ENCODE data around the gene DSG2.

The DSG2 gene

DNA sequence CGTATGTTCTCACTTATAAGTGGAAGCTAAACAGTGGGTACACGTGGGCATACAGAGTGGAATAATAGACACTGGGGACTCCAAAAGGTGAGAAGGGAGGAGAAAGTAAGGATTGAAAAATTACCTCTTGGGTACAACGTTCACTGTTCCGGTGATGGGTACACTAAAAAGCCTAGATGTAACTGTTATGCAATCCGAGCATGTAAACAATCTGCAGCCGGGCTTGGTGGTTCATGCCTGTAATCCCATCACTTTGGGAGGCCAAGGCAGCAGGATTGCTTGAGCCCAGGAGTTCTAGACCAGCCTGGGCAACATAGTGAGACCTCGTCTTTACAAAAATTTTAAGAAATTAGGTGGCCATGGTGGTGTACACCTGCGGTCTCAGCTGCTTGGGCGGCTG is 60.6 kb downstream of the DSG2 start:
- no peak for DNase-seq

DNA sequence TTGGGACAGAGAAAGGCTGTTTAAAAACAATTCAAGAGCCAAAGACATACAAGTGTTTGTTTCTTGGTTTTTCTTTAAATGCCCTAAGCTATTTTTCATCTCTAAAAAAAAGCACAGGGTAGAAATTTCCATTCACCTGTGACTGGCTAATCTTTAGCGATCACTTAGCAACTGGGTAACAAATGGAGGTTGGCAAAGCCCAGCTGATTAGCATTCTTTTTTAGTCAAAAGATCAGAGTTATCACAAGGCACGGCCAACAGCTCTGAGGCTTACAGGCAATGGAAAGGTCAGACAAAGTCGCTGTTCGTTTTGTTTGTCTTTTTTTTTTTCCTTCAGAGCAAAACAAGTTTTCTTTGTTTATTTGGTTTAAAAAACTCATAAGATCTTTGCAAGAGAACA is 64.7 kb downstream of the DSG2 start:
- DNase-seq, result no peak

DNA sequence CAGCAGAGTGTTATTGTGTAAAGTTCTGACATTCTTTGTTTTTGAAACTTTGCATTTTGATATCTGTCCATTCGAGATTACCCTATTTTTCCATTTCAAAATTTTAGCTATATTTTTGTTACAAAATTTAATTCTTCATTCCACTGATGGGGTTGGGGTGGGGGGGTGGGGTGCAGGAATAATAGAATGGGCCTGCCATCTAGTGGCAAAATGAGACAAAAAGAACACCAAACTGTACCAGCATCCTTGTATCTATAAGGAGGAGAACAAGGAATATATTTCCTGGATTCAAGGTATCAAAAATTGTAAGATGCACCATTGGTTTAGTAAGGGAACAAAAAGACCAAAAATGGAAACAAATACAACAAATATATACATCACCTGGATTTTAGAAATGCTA is 65.8 kb downstream of the DSG2 start:
- no peak for DNase-seq

DNA sequence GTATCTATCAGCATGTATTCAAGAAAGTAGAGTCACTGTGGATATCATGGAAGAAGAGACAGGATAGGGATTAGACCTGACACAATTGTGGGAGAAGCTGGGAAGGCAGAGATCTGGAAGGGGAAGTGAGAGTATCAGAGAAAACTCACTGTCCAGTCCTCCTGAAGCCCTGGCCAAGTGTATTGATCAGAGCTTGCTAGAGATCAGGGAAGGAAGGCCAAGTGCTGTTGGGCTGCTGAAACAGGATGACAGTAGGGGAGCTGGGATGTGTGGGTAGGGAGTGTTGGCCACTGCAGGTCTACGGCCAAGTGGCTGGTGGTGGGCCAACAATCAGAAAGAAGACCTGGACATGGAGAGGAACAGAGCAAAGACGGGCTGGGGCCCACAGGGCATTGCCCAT is 67.4 kb downstream of the DSG2 start:
- DNase-seq, result no peak

DNA sequence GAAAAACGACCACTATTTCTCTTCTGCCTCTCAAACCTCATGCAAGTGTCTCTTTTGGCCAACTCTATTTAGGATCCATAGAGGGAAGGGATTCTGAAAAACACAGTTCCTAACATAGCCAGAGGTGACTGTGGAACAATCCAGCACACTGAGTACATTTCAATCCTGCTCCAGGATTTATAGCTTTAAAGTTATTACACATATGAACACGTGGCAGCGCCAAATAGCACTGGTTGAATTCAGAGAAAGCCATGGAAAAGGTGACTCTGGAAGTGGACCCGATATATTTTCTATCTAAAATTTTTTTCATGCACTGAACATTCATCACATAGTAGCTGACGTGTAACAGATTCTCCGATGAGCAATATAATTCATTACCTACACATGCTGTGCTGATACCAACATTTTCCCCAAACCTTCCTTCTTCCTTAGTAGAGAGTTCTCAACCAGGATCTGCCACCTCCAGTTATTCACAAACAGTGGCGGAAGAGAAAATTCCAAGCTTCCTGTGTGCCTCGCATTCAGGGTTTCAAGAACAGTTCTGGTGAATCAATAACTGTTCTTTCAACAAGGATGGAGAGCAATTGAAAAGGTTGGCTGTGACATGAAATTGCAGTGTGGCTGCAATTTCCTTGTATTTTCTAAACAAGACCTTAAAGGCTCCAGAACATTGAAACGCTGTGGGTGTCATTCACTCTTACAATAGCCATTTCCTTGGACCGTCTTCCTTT is 68.0 kb downstream of the DSG2 start:
- DNase-seq, result no peak

DNA sequence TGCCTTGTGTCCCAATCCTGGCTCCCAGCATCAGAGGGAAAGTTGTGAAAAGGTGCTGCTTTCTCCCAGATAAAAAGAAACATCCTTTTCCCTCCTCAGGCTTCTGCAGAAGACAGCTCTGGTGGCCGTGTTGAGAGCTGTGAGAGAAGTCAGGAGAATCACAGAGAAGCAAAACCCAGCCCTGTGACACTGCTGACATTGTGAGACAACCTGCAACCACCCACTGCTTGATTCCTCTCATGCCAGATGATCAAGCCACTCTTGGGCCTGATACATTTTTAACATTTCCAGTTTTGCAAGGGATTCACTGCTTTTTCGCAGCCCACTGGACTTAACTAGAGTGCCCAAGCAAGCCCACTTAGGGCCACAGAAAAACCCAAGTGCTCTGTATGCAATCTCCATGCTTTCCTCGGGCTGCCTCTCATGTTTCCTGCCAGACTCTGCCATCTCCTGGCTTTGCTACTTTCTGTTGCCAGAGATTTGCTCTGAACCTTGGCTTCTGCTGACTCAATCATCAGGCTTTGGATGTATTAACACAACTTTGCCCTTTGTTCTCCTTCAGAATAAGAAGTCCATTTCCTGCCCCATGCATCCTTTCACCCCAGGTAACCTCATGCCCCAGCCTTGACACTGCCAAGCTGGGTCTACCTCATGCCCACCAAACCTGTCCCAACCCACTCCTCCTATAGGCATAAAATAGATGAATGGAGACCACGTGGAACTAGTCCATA is 68.8 kb downstream of the DSG2 start:
- DNase-seq, result no peak

DNA sequence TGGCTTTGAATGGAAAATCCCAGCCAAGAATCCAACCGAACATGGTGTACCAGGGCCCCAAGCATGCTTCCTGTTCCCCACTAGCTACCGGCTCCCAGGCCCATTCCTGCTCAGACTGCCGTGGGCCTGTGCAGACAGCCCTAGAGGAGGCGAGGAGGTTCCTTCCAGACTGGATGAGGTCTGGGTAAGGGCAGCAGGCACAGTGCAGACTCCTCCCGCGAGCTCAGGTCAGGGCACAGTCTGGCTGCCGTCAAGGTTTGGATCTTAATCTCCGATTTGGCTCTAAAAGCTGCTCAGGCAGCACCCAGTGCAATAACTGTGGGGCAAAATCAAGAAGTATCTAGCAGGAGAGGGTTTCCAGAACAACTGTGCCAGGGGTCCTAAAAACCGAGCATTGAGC is 74.4 kb downstream of the DSG2 start:
- DNase-seq, result no peak

DNA sequence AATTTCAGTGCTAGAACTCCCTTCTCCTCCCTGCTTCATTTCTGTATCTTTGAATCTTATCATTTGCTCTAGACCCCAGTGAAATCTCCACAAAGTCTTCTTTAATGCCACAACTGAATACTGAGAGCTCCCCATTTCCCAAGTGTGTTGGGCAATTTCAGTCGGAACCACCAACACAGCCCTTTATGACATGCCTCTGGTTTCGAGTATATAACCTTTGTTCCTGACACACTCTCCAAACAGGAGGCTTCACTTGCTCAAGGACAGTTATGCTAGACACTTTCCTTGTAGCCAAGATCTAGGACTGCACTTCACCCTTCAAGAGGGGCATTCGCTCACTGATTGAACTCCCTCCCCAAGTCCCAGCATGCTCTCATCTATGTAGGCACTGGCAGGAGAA is 75.1 kb downstream of the DSG2 start:
- DNase-seq, result no peak

DNA sequence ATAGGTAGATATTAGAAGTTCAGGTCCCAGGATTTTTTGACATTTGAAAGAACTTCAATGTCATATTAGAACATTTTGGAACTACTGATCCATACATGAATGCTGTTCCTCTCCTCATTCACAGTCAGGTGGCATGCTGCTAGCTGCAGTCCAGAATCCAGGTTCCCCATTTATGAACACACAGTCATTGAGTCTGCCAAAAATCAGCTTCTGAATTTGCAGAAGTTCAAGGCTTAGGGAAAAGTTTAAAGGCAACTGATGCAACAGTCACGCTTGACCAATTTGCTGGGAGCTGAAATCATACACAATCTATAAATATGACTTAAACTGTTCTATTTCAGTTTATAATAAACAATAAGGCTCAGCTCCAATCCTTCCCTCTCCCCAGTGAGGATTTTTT is 76.4 kb downstream of the DSG2 start:
- no peak for DNase-seq

DNA sequence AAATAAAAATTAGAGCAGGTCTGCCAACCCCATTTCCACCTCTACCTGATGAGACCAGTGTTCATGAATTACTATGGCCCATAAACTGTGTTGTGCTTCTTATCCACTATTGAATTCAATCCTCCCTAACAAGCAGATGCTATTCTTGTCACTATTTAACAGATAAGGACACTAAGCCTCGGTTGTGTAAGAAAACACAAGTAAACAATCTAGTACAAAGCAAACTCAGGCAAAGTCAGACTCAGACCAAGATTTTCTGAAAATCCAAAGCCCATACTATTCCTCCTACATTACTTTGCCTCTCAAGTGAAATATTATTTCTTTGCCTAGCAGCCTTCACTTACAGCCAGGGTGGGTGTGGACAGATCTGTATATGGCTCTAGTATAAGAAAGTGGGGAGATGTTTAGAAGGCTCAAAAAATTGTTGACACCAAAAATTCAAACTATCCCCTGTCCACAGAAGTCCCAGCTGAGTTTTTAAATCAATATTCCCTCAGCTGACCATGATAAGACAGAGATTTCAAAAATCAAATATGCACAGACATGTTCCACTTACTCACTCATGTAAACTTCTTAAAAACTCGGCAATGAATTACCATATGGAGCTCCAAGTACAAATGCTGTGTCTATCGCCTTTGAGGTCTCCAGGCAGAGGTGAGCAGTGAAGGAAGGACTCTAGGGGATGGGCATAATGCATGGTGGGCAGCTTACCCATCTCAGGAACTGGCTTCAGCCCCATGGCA is 77.7 kb downstream of the DSG2 start:
- no peak for DNase-seq

DNA sequence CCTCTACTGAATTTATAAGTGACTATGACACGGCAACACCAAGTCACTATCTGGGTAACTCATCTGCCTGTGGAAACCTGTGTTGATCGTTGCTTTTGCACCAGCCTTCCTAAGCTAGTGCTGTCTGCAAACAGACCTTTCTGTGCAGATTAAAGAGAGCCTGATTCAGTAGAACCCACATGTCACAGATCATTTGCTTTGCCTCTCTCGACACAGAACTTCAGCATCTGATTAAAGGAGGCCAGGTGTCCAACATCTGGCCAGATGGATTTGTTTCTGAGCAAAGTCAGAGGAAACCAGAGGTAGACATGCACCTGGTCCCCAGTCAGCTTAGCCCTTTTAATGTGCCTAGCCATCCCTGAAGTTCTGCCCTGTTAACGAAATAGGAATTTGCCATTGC is 78.7 kb downstream of the DSG2 start:
- no peak for DNase-seq

DNA sequence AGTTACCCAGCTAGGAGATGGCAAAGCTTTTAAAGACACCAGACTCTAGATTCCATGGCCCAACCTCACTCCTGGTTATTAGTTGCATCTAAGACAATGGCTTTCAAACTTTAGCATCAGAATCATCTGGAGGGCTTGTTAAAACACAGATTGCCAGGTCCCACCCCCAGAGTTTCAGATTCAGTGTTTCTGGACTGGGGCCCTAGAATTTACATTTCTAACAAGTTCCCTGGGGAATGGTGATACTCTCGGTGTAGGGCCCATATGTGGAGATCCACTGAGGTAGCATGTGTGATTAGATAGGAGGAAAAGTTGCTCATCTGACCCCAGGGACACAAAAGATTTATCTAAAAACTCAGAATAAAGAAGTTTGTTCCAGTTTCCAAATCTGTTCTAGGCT is 79.2 kb downstream of the DSG2 start:
- no peak for DNase-seq

DNA sequence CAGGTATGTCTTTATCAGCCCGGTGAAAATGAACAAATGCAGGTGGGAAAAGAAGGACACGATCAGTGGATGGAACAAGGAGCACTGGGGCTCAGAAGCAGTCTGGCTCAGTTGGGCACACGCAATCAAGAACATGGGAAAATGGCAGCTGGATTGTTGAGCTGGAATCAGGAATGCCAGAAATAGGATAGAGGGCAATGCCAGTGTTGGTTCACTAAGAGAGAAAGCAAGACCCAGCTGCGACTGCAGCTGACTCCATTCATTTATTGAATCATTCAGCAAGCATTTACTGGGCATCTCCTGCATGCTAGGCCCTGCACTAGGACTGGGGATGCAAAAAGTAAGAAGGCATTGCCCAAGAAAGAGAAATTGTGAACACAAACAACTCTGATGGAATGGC is 80.1 kb downstream of the DSG2 start:
- DNase-seq, result no peak

DNA sequence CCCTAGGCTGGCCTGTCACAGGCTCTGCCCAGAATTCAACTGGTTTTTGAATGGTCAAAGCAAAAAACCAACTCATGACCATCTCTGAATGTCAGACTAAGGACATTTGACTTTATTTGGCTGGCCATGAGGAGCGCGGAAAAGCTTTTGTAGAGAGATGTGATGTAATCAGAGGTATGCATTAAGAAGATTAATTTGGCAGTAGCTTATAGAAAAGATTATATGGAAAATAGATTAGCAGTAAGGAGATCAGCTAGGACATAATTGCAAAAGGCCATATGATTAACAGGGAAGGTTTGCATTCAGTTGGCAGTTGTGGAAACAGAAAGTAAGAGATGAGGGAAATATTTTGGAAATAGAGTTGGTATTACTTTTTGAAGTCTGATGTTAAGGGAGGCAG is 81.4 kb downstream of the DSG2 start:
- no peak for DNase-seq

DNA sequence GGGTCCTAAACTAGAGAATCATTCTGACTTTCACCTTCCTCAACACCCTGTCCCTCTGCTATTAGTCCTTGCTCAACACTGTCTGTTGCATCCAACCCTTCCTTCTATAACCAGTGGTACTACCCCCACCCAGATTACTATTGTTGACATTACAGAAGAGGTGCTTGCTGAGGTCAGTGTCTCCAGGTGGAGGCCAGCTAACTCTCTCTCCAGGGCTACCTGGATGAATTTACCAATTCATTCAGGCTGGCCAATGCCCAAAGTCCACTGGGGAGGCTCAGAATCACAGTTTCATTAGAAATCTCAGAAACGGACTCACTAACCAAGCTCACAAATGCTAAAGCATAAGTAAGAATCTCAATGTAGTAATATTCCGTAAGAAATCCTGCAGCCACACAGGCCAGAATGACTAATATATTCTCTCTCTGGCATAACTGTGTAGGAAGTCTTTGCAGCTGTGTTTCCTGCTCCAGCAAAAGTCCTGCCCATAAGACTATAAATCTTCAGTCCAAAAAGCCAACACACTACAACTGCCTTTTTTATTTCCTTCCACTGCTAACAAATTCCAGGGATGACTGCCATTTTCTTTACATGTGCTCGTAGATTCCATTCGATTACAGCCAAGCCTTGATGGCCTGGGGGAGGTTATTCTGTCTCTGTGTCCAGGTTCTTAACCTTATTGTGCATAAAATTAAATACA is 83.7 kb downstream of the DSG2 start:
- no peak for DNase-seq

DNA sequence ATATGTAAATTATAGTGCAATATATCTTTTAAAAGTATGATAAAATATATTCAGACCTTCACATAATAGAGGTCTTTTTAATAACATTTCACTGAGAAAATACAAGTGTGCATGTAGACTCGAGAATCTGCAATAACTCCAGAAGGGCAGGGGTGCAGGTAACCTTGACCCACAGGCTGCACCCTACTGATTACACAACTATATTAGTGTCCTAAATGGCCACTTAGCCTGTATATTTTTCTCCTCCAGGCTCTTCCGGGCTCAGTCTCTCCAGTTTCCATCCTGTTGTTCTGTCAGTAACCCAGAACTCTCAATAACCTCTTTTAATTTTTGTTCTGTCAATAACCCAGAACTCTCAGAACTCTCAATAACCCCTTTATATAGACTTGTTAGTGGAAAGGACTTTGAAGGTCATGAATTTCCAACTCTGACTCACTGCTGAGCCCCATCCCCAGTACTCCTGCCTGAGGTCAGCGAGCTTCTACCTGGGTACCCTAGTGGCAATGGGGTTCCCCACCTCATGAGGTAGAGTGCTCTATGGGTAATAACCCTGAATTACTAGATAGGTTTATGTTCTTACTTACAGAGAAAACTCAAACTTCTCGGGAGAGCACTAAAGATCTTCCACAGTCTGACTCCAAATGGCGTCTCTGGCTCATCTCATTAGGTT is 85.3 kb downstream of the DSG2 start:
- DNase-seq, result no peak

DNA sequence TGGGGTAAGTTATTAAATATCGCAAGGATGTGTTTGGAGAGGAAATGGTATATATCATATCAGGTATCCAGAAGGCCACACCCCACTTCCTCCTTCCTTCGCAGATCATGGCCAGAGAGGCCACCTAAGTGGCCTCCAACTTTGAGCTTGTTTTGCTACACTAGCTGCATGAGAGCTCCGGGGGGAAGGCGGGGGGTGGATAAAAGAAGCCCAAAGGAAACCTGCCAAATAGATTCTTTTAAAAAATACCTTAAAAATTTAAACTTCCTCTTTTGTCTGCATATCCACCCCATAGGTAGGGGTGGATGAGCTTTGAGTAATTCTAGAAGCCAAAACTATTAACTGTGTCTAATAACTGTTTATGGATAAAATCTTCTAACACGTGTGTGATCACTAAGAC is 88.0 kb downstream of the DSG2 start:
- no peak for DNase-seq

DNA sequence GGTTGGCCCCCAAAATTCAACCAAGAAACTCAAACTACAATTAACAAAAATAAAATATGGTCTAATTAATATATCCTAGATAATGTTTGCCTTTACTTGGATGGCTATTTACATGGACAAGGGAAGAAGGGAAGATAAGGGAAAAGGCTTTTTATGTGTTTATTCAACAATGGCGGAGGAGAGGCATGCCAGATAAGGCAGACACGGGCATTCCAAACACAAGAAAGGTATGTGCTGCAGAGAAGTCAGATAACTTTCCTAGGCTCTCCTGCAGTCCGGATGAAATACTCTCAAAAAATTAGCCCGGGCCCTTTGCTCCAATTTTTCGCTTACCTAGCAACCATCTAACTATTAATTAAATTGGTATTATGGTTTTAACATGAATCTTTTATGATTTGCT is 88.6 kb downstream of the DSG2 start:
- DNase-seq, result no peak

DNA sequence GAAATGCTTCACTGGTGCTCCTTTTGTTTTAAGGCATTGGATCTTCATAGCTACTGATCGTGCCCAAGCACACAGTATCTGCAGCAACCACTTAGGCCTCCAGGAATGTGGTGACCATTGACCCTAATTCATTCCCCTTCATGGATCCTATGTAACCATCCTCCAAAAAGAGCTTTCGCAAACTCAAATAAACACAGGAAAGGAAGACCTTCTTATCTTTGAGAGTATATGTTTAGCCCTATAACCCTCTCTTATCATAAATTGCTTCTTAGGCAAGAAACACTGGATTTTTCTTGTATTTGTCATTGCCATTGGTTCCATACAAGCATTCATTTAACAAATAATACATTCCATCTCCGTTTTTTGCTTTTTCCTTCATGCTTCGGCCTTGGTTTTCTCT is 89.6 kb downstream of the DSG2 start:
- no peak for DNase-seq

DNA sequence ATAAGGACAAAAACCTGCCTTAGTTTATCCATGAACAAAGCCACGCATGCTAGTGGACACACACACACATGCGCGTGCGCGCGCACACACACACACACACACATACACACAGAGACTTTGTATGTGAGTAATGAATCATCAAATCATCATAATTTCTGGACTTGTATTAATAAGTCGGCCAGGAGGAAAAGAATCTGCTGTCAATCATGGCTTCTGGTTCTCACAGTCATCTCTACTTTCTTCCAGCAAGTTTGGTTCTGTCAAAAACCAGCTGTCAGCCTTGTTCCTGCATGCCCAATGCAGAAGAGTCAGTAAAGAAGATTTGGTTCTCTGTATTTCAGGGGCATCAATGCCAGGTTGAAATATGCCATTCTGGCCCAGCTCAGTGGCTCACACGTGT is 92.6 kb downstream of the DSG2 start:
- no peak for DNase-seq

DNA sequence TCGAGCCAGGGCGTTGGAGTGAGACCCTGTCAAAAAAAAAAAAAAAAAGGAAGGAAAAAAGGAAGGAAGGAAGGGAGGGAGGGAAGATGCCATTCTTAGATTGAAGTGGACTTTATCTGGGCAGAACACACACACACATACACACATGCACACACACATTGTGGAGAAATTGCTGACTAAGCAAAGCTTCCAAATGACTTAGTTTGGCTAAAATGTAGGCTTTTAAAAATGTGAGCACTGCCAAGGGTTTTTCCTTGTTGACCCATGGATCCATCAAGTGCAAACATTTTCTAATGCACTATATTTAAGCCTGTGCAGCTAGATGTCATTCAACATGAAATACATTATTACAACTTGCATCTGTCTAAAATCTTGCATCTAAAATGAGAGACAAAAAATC is 93.1 kb downstream of the DSG2 start:
- DNase-seq, result no peak

DNA sequence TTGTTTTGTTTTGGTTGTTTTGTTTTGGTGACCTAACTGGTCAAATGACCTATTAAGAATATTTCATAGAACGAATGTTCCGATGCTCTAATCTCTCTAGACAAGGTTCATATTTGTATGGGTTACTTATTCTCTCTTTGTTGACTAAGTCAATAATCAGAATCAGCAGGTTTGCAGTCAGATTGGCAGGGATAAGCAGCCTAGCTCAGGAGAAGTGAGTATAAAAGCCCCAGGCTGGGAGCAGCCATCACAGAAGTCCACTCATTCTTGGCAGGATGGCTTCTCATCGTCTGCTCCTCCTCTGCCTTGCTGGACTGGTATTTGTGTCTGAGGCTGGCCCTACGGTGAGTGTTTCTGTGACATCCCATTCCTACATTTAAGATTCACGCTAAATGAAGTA is 93.7 kb downstream of the DSG2 start, which contains the start of gene TTR:
Gene TTR (plus strand): TSS at position 250 of the 400 bp plus-strand sequence. CDS start 26 bp downstream, at position 276.
- no peak for DNase-seq

All from eye (tissue), 1 donor.